Measurements from ENCODE around the gene MRTO4. TPM values are rescaled to one million over a fixed set of nuclear protein-coding genes. Genes with fewer than 3 reads are reported as not detected.

The MRTO4 gene
- total and polyA plus RNA-seq, 2 of the 13 experiments (the other 11 are each of a cell fraction or from before 2014, with no cell fraction given): 28.1 to 59.2 TPM

- DNase-seq (ENCODE audit: low spot score) (no peak), FAIRE-seq (no peak), ATAC-seq (no peak)
- no peaks in the 10 kb centered on the region for H3K27me3 ChIP-seq (ENCODE audit: control insufficient read depth in 1 of 2, insufficient read depth in 2 of 2, low read length in 2 of 2)
- in situ Hi-C loops (cut with HindIII; ENCODE audit: extremely low pct_ligation_motif_present, low pct_unique_long_range_greater_than_20kb): no loop called here
- peaks cover 8% of the 10 kb centered on the region for H3K79me2 ChIP-seq (ENCODE audit: insufficient read depth, low read length)
- POLR2A ChIA-PET: no interaction called here
- H3K36me3 ChIP-seq (replicated peaks in 1 of 2; ENCODE audit: control insufficient read depth in 1 of 2, insufficient read depth in 2 of 2, low read length in 2 of 2): peaks cover 15 to 61% of the 10 kb centered on the region in 2 experiments
- no TSS peak for BruUV-seq (replicated peaks)
- CTCF ChIA-PET (ENCODE audit: low intra/inter-chr PET ratio, low total read pairs): no interaction called here
- H4K20me1 ChIP-seq (ENCODE audit: insufficient read depth, low read length): no peaks in the 10 kb centered on the region; the same call in 1 of the 2 replicates
- no peak overlapping the region for H2AFZ ChIP-seq (ENCODE audit: low read length)
- H3K4me3 ChIP-seq (replicated peaks in 1 of 3; ENCODE audit: insufficient read depth in 1 of 3, low read depth in 2 of 3, low read length in 3 of 3): no peak overlapping the region
- H3K9me3 ChIP-seq (ENCODE audit: low read length): no peaks in the 10 kb centered on the region
- no peak overlapping the region for H3K4me2 ChIP-seq (ENCODE audit: low read depth, low read length)
- H3K27ac ChIP-seq (ENCODE audit: extremely low read length, insufficient read depth, low read length): no peak overlapping the region
- no peak for TF ChIP-seq TCF12 (IDR thresholded peaks at IDR 0.05)
- no peak for TF ChIP-seq TCF12 (CRISPR knock-in tag; IDR thresholded peaks at IDR 0.05)
- TF ChIP-seq, protein P1, sequence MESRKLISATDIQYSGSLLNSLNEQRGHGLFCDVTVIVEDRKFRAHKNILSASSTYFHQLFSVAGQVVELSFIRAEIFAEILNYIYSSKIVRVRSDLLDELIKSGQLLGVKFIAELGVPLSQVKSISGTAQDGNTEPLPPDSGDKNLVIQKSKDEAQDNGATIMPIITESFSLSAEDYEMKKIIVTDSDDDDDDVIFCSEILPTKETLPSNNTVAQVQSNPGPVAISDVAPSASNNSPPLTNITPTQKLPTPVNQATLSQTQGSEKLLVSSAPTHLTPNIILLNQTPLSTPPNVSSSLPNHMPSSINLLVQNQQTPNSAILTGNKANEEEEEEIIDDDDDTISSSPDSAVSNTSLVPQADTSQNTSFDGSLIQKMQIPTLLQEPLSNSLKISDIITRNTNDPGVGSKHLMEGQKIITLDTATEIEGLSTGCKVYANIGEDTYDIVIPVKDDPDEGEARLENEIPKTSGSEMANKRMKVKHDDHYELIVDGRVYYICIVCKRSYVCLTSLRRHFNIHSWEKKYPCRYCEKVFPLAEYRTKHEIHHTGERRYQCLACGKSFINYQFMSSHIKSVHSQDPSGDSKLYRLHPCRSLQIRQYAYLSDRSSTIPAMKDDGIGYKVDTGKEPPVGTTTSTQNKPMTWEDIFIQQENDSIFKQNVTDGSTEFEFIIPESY (CRISPR knock-in tag; IDR thresholded peaks at IDR 0.05): peak; percentile 54; the same call in 1 of the 2 replicates
- peaks cover 28% of the 10 kb centered on the region for H3K4me1 ChIP-seq (ENCODE audit: insufficient read depth, low read length)
- intact Hi-C loops (cut with micrococcal nuclease; ENCODE audit: unreplicated experiment): no loop called here
- H3K9ac ChIP-seq (ENCODE audit: insufficient read depth, low read depth, low read length): no peak overlapping the region
- 99% methylated on average over 4 of the region's 11 CpGs for WGBS (ENCODE audit: low lambda C conversion rate)
These were observed 54.3 kb downstream of the MRTO4 start for GRCh38 chr1:19305880-19306279.

DNA sequence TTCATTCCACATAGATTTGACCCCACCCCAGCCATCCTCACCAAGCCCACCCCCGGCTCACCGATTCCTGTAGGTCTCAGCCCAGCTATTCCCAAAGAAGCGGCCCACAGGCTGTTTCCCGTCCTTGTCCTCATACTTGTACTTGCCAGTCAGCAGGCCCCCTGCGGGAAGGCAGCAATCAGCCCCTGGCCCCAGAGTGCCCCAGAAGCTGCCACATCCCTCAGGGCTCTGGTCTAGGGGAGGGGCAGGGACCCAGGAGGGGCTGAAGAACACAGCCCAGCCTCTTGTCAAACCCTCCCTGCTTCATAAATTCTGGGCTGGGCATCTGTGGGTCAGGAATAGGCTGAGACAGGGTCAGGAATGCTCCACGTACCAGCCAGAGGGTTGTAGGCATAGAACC, 55.3 kb downstream of the MRTO4 start:
- DNase-seq (ENCODE audit: low spot score): no peak
- no peak overlapping the region for H3K4me3 ChIP-seq (replicated peaks in 1 of 3; ENCODE audit: insufficient read depth in 1 of 3, low read depth in 2 of 3, low read length in 3 of 3)
- peaks cover 16% of the 10 kb centered on the region for H3K79me2 ChIP-seq (ENCODE audit: insufficient read depth, low read length)
- FAIRE-seq: no peak
- 98% methylated on average over 6 of the region's 6 CpGs for WGBS (ENCODE audit: low lambda C conversion rate)
- intact Hi-C loops (cut with micrococcal nuclease; ENCODE audit: unreplicated experiment) (no loop called here), in situ Hi-C loops (cut with HindIII; ENCODE audit: extremely low pct_ligation_motif_present, low pct_unique_long_range_greater_than_20kb) (no loop called here)
- ChIA-PET CTCF (ENCODE audit: low intra/inter-chr PET ratio, low total read pairs) (no interaction called here), POLR2A (no interaction called here)
- H2AFZ ChIP-seq (ENCODE audit: low read length): no peak overlapping the region
- no peaks in the 10 kb centered on the region; a peak in 1 of 5 replicates for H3K27me3 ChIP-seq (ENCODE audit: control insufficient read depth in 1 of 2, insufficient read depth in 2 of 2, low read length in 2 of 2)
- no peaks in the 10 kb centered on the region for H3K9me3 ChIP-seq (ENCODE audit: low read length)
- H3K4me1 ChIP-seq (ENCODE audit: insufficient read depth, low read length): peaks cover 31% of the 10 kb centered on the region
- ATAC-seq: no peak
- no peaks in the 10 kb centered on the region; the same call in 1 of the 2 replicates for H4K20me1 ChIP-seq (ENCODE audit: insufficient read depth, low read length)
- no peak overlapping the region for H3K9ac ChIP-seq (ENCODE audit: insufficient read depth, low read depth, low read length)
- H3K4me2 ChIP-seq (ENCODE audit: low read depth, low read length): no peak overlapping the region
- peaks cover 15 to 61% of the 10 kb centered on the region in 2 experiments for H3K36me3 ChIP-seq (replicated peaks in 1 of 2; ENCODE audit: control insufficient read depth in 1 of 2, insufficient read depth in 2 of 2, low read length in 2 of 2)
- TF ChIP-seq NR2F1 (CRISPR knock-in tag; IDR thresholded peaks at IDR 0.05): no peak
- no peak for TF ChIP-seq GTF3A (CRISPR knock-in tag; conservative IDR thresholded peaks at IDR 0.05)
- no peak for TF ChIP-seq ATF7 (IDR thresholded peaks at IDR 0.05)
- no peak for TF ChIP-seq ATF7 (CRISPR knock-in tag; IDR thresholded peaks at IDR 0.05)
- TF ChIP-seq PPARG (CRISPR knock-in tag; conservative IDR thresholded peaks at IDR 0.05): no peak
- TF ChIP-seq ZNF652 (CRISPR knock-in tag; IDR thresholded peaks at IDR 0.05; ENCODE audit: borderline replicate concordance, low read depth): no peak
- TF ChIP-seq CCDC6 (CRISPR knock-in tag; IDR thresholded peaks at IDR 0.05): no peak
- TF ChIP-seq ZNF367 (CRISPR knock-in tag; IDR thresholded peaks at IDR 0.05; ENCODE audit: borderline replicate concordance): no peak
- TF ChIP-seq KLF12 (CRISPR knock-in tag; IDR thresholded peaks at IDR 0.05; ENCODE audit: borderline replicate concordance): no peak
- no peak for TF ChIP-seq NCOA5 (CRISPR knock-in tag; IDR thresholded peaks at IDR 0.05)
- TF ChIP-seq ZNF451 (CRISPR knock-in tag; IDR thresholded peaks at IDR 0.05): no peak
- TF ChIP-seq SIX4 (CRISPR knock-in tag; IDR thresholded peaks at IDR 0.05): no peak
- no peak for TF ChIP-seq ZNF572 (CRISPR knock-in tag; IDR thresholded peaks at IDR 0.05)
- no peak for TF ChIP-seq ZFP36L1 (CRISPR knock-in tag; IDR thresholded peaks at IDR 0.05)
- no peak for TF ChIP-seq ZNF256 (CRISPR knock-in tag; conservative IDR thresholded peaks at IDR 0.05)
- no peak for TF ChIP-seq TBP (CRISPR knock-in tag; IDR thresholded peaks at IDR 0.05)
- H3K27ac ChIP-seq (ENCODE audit: extremely low read length, insufficient read depth, low read length): no peak overlapping the region
- BruUV-seq (replicated peaks): no TSS peak
